Prostate gland (tissue), 2 donors: ENCODE measurements around the gene ISOC2.
A peak's percentile ranks its signal among the peaks of the same experiment; 100 is the strongest.

ENCODE experiments used
- CTCF ChIP-seq, 4 experiments: fragments of 200-600 bp in 2 of 4; fragments of 450-650 bp in 2 of 4; sonication (generic) in 2 of 4; IDR thresholded peaks; 1 replicate in 3 of 4; 2 replicates in 1 of 4; pipeline ENCODE4 v1.5.1; 2016 to 2019; ENCODE audit warnings: antibody characterized with exemption in 4 of 4, mild to moderate bottlenecking in 2 of 4, moderate library complexity in 2 of 4
- POLR2AphosphoS5 ChIP-seq: sonication (generic); formaldehyde crosslinking; IDR thresholded peaks from one replicate; pipeline ENCODE4 v1.6.1; 2017; ENCODE audit warnings: antibody characterized with exemption

- TF ChIP-seq POLR2AphosphoS5, result no peak
- TF ChIP-seq CTCF (IDR thresholded peaks at IDR 0.05), result peak in 2 of 4 experiments; percentile 30 to 43
These were observed 6.6 kb downstream of the ISOC2 start for GRCh38 chr19:55454787-55455243.
